Measurements from ENCODE around the gene TRMT61A. TPM values are rescaled to one million over a fixed set of nuclear protein-coding genes. Genes with fewer than 3 reads are reported as not detected.

Gene TRMT61A
- polyA plus RNA-seq, 1 of the 3 experiments (the other 2 are of a cell fraction) = 15.8 TPM

- Histone ChIP-seq H4K20me1 (ENCODE audit: insufficient read depth) (peaks cover 5% of the 10 kb centered on the region; the same call in 1 of the 2 replicates), H3K79me2 (ENCODE audit: insufficient read depth) (no peaks in the 10 kb centered on the region), H3K9me2 (no peaks in the 10 kb centered on the region), H3F3A (replicated peaks; ENCODE audit: insufficient read depth) (peaks cover 21% of the 10 kb centered on the region), H3K4me1 (ENCODE audit: control insufficient read depth in 1 of 2, insufficient read depth in 2 of 2, low read depth in 1 of 2, low read length in 1 of 2) (peaks cover 3 to 10% of the 10 kb centered on the region in 2 experiments; a peak in 1 of 4 replicates), H3K4me2 (no peak overlapping the region), H3K9ac (no peak overlapping the region), H3K27me3 (ENCODE audit: insufficient read depth) (no peaks in the 10 kb centered on the region), H3K4me3 (ENCODE audit: low read depth in 2 of 2, low read length in 1 of 2) (no peak overlapping the region), H2AFZ (ENCODE audit: low read depth) (no peak overlapping the region), H3K27ac (ENCODE audit: low read depth in 2 of 2, low read length in 1 of 2) (peak overlapping the region in 1 of 2 experiments; percentile 34; a peak in 1 of 4 replicates), H3K9me3 (no peaks in the 10 kb centered on the region), H3K36me3 (replicated peaks in 1 of 2; ENCODE audit: control insufficient read depth in 1 of 2, insufficient read depth in 2 of 2, low read length in 1 of 2) (peaks cover 16 to 19% of the 10 kb centered on the region in 2 experiments)
- ChIA-PET CTCF (interaction anchor here (1.1 to 6.2 kb wide), 2 partner anchors 14 to 34 kb away, joined by 3 to 46 read pairs; no protein-coding TSS in a partner anchor), POLR2A (no interaction called here)
- TF ChIP-seq GATA2 (CRISPR knock-in tag; IDR thresholded peaks at IDR 0.05) (no peak), RFX5 (IDR thresholded peaks at IDR 0.05; ENCODE audit: low read length) (no peak), REST (IDR thresholded peaks at IDR 0.05; ENCODE audit: low read depth, low read length) (no peak), ELF1 (IDR thresholded peaks at IDR 0.05) (no peak), RCOR1 (IDR thresholded peaks at IDR 0.05; ENCODE audit: low read length) (no peak), FOSL2 (IDR thresholded peaks at IDR 0.05; ENCODE audit: borderline replicate concordance, low read depth) (no peak), FOXJ3 (CRISPR knock-in tag; IDR thresholded peaks at IDR 0.05) (no peak), ZBTB33 (IDR thresholded peaks at IDR 0.05; ENCODE audit: borderline replicate concordance, low read depth) (no peak), USF1 (IDR thresholded peaks at IDR 0.05; ENCODE audit: borderline replicate concordance, low read depth) (no peak), CTCF (IDR thresholded peaks at IDR 0.05) (no peak), MXI1 (IDR thresholded peaks at IDR 0.05; ENCODE audit: low read depth, low read length) (no peak), TCF12 (IDR thresholded peaks at IDR 0.05) (no peak), EP300 (IDR thresholded peaks at IDR 0.05; ENCODE audit: borderline replicate concordance in 1 of 2, low read depth in 1 of 2, low read length in 1 of 2) (no peak), YY1 (IDR thresholded peaks at IDR 0.05; ENCODE audit: low read depth) (no peak), NFIC (IDR thresholded peaks at IDR 0.05; ENCODE audit: borderline replicate concordance) (no peak), IRF3 (IDR thresholded peaks at IDR 0.05; ENCODE audit: low read depth, low read length) (no peak), JUND (IDR thresholded peaks at IDR 0.05) (no peak), RAD21 (IDR thresholded peaks at IDR 0.05; ENCODE audit: low read length) (no peak)
- no peak for DNase-seq
- WGBS (ENCODE audit: low lambda C conversion rate) = 92% methylated on average over 12 of the region's 25 CpGs
Measured at GRCh38 chr14:103512701-103513611, 16.0 kb upstream of the TRMT61A start.

Measured in SK-N-SH (cell line).